ENCODE results near the gene AMOTL1. TPM values are rescaled to one million over a fixed set of nuclear protein-coding genes. Genes with fewer than 3 reads are reported as not detected.

The AMOTL1 gene
- total RNA-seq, 4 donors from 2014 or later, result 21.8 to 46.7 (median 32.9) TPM

DNA sequence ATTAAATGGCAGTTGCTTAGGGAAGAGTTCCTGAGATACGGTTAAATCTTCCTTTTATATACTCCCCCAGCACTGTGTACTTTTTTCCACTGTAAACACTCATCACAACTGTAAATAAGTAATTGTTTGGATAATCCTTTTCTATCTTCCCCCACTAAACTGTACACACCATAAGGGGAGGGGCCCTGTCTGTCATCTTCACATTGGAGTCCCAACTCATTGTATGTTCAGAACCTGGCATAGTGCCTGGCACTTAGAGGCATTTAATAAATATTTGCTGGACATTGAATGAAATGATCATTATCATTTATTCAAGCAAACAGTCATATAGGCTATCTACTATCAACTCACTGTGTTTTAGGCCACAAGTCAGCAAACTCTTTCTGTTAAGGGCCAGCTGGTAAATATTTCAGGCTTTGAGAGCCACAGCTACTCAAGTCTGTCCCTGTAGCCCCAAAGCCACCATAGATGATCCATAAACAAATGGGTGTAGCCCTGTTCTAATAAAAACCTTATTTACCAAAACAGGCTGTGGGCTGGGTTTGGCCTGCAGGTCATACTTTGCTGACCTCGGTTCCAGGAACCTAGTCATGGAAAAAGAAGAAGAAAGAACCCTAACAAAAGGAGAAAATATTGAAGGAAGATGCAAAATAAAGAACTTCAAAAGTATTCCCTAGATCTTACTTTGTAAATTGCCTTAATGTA, 70.0 kb downstream of the AMOTL1 start:
- TF ChIP-seq, protein P1, sequence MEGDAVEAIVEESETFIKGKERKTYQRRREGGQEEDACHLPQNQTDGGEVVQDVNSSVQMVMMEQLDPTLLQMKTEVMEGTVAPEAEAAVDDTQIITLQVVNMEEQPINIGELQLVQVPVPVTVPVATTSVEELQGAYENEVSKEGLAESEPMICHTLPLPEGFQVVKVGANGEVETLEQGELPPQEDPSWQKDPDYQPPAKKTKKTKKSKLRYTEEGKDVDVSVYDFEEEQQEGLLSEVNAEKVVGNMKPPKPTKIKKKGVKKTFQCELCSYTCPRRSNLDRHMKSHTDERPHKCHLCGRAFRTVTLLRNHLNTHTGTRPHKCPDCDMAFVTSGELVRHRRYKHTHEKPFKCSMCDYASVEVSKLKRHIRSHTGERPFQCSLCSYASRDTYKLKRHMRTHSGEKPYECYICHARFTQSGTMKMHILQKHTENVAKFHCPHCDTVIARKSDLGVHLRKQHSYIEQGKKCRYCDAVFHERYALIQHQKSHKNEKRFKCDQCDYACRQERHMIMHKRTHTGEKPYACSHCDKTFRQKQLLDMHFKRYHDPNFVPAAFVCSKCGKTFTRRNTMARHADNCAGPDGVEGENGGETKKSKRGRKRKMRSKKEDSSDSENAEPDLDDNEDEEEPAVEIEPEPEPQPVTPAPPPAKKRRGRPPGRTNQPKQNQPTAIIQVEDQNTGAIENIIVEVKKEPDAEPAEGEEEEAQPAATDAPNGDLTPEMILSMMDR (IDR thresholded peaks at IDR 0.05; ENCODE audit: low read depth), result no peak

DNA sequence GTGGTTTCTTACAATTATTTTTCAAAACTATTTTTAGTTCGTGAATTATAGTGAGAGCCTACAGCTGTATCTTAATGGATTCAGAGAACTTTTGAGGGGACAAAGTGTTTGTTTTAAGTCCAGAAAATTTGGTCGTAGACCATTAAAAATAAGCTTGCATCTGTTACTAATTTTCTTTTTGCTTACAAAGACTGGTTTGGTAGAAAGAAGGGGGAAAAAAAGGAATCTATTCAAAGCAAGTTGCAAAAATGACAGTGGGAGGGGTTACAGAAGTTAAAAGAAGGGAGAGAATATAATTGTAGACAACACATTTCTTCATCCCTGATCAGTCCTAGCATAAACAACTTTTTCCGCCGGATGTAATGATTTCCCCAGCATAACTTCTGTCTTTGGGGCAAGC, 72.1 kb downstream of the AMOTL1 start:
- TF ChIP-seq, protein P1 (IDR thresholded peaks at IDR 0.05; ENCODE audit: low read depth), result no peak

DNA sequence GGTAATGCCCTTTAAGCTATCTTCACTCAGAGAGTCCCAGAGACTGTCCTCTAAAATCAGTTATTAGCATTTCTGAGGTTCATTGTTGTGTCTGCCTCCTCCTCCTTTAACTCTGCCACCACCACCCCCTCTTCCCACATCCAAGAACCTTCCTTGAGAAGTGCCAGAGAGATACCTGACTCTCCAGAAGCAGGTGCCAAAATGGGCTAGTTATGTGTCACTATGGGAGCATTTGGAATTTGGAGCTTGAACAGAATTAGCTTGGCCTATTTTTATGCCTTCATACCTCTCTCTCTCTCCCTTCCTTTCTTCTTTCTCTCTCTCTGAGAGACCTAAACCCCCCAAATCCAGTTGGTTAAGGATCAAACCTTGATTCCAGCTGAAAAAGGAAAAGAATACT, 75.9 kb downstream of the AMOTL1 start:
- TF ChIP-seq, protein P1 (IDR thresholded peaks at IDR 0.05; ENCODE audit: low read depth), result no peak

DNA sequence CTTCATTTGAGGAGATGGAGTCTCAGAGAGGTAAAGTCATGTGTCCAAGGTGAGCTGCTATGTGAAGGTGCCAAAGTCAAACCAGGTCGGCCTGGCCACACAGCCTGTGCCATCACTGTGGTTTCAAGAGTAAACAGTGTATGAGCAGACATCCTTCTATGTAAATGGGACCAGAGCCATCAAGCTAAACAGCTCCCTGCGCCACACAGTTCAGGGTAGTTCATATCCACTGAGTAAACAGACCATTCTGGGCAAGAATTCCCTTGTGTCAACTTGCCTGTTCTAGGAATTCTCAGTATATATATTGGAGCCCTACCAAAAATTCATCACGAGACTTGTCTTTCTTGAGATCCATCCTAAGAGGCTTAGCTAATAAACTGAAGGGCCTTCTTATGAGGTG, 77.5 kb downstream of the AMOTL1 start:
- TF ChIP-seq, protein P1 (IDR thresholded peaks at IDR 0.05; ENCODE audit: low read depth), result no peak

DNA sequence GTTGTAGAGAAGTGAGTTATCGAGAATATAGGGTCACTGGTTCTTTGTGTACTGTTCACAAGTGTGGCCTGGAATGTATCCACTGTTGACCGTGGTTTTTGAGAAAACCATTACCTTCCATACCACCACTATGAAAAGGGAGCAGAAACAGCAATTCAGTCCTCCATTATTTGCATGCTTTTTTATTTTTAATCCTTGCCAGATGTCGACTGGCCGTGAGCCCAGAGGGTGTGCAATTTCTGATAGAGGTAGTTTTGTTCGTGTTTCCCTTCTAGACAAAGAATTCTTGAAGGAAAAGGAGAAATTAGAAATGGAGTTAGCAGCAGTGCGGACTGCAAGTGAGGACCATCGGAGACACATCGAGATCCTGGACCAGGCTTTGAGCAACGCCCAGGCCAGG, 81.7 kb downstream of the AMOTL1 start:
- TF ChIP-seq, protein P1 (IDR thresholded peaks at IDR 0.05; ENCODE audit: low read depth), result no peak

DNA sequence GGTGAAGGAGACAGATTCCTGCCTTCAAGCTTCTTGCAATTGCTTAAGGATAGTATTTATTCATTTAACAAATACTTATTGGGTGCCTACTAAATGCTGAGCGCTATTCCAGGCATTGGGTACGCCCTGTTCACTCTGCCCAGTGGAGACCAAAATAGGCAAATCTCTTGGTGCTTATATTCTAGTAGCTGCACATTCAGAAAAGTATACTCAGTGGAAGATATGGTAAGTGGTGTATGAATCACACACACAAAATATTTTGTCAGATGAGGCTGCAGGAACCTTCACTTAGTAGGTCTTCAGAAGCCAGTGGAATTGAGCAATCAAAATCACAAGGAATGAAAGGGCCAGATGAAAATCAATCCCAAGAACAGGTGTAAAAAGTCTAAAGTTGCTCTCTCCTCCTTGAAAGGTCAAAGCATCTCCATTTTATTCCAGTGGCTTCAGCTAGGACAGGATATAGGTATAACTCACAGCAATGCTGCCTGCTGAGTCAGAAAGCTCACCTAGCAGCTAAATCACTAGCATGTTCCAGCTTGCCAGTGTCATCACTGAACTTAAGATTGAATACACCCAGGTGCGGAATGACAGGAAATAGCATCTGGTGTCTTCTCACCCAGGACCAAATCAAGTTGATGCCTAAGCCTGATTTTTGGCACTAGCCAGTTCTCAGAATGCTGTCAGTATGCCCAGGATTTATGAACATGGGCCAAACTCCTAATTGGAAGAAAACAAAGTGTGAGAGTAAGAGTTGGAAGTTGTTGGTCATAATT, 83.9 kb downstream of the AMOTL1 start:
- TF ChIP-seq, protein P1 (IDR thresholded peaks at IDR 0.05; ENCODE audit: low read depth), result no peak

DNA sequence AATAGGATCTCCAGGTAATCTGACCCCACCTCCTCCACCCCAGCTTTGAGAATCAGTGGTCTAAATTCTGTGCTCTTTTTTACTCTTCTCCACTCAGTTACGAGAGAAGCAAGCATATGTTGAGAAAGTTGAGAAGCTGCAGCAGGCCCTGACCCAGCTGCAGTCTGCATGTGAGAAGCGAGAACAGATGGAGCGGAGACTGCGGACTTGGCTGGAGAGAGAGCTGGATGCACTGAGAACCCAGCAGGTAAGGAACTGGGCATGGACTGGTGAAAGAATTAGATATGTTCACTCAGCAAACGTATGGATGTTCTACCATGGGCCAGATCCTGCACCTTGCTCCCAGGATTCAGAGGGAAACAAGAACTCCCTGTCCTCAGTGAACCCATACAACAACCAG, 85.7 kb downstream of the AMOTL1 start:
- TF ChIP-seq, protein P1 (IDR thresholded peaks at IDR 0.05; ENCODE audit: low read depth), result no peak

Data from subcutaneous adipose tissue (tissue), 4 donors.